ENCODE data around the gene BRD7. TPM values are rescaled to one million over a fixed set of nuclear protein-coding genes. Genes with fewer than 3 reads are reported as not detected.

BRD7 gene
- total RNA-seq, 1 experiment from 2014 or later = 122 TPM

GRCh38 chr16:50318796-50319578, 49.8 kb downstream of the BRD7 start (continued):
- no peak for TF ChIP-seq ZNF232 (CRISPR knock-in tag; IDR thresholded peaks at IDR 0.05)
- TF ChIP-seq AR (CRISPR knock-in tag; IDR thresholded peaks at IDR 0.05) = no peak
- TF ChIP-seq CREB1 (CRISPR knock-in tag; IDR thresholded peaks at IDR 0.05) = no peak
- no peak for TF ChIP-seq FOXJ3 (CRISPR knock-in tag; IDR thresholded peaks at IDR 0.05; ENCODE audit: borderline replicate concordance)
- TF ChIP-seq, protein P1, sequence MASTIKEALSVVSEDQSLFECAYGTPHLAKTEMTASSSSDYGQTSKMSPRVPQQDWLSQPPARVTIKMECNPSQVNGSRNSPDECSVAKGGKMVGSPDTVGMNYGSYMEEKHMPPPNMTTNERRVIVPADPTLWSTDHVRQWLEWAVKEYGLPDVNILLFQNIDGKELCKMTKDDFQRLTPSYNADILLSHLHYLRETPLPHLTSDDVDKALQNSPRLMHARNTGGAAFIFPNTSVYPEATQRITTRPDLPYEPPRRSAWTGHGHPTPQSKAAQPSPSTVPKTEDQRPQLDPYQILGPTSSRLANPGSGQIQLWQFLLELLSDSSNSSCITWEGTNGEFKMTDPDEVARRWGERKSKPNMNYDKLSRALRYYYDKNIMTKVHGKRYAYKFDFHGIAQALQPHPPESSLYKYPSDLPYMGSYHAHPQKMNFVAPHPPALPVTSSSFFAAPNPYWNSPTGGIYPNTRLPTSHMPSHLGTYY (CRISPR knock-in tag; IDR thresholded peaks at IDR 0.05) = no peak
- TF ChIP-seq, protein P2, sequence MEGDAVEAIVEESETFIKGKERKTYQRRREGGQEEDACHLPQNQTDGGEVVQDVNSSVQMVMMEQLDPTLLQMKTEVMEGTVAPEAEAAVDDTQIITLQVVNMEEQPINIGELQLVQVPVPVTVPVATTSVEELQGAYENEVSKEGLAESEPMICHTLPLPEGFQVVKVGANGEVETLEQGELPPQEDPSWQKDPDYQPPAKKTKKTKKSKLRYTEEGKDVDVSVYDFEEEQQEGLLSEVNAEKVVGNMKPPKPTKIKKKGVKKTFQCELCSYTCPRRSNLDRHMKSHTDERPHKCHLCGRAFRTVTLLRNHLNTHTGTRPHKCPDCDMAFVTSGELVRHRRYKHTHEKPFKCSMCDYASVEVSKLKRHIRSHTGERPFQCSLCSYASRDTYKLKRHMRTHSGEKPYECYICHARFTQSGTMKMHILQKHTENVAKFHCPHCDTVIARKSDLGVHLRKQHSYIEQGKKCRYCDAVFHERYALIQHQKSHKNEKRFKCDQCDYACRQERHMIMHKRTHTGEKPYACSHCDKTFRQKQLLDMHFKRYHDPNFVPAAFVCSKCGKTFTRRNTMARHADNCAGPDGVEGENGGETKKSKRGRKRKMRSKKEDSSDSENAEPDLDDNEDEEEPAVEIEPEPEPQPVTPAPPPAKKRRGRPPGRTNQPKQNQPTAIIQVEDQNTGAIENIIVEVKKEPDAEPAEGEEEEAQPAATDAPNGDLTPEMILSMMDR (IDR thresholded peaks at IDR 0.05) = no peak
- TF ChIP-seq RORB (CRISPR knock-in tag; IDR thresholded peaks at IDR 0.05) = no peak
- TF ChIP-seq, protein P3, sequence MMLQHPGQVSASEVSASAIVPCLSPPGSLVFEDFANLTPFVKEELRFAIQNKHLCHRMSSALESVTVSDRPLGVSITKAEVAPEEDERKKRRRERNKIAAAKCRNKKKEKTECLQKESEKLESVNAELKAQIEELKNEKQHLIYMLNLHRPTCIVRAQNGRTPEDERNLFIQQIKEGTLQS (CRISPR knock-in tag; conservative IDR thresholded peaks at IDR 0.05) = no peak
- TF ChIP-seq, protein P4, sequence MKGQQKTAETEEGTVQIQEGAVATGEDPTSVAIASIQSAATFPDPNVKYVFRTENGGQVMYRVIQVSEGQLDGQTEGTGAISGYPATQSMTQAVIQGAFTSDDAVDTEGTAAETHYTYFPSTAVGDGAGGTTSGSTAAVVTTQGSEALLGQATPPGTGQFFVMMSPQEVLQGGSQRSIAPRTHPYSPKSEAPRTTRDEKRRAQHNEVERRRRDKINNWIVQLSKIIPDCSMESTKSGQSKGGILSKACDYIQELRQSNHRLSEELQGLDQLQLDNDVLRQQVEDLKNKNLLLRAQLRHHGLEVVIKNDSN (CRISPR knock-in tag; IDR thresholded peaks at IDR 0.05) = no peak

GRCh38 chr16:50316848-50317630, 51.7 kb downstream of the BRD7 start:
- ATAC-seq (no peak), DNase-seq (ENCODE audit: low spot score) (no peak)
- Mint-ChIP-seq H3K27me3 (ENCODE audit: low read depth) (no peaks in the 10 kb centered on the region), H3K36me3 (peaks cover 47% of the 10 kb centered on the region), H3K4me1 (no peaks in the 10 kb centered on the region), H3K27ac (no peak overlapping the region), H3K9me3 (no peaks in the 10 kb centered on the region), H3K4me3 (no peak overlapping the region)
- POLR2A ChIA-PET = interaction anchor here (0.6 kb wide), 1 partner anchor 154 kb away, joined by 4 read pairs; no protein-coding TSS in a partner anchor
- CTCF ChIA-PET = no interaction called here
- TF ChIP-seq CREB1 (CRISPR knock-in tag; IDR thresholded peaks at IDR 0.05) = no peak
- TF ChIP-seq, protein P3 (CRISPR knock-in tag; conservative IDR thresholded peaks at IDR 0.05) = no peak
- TF ChIP-seq E2F4 (CRISPR knock-in tag; IDR thresholded peaks at IDR 0.05; ENCODE audit: borderline replicate concordance, low read depth) = no peak
- no peak for TF ChIP-seq NFE2L1 (CRISPR knock-in tag; IDR thresholded peaks at IDR 0.05)
- TF ChIP-seq, protein P5, sequence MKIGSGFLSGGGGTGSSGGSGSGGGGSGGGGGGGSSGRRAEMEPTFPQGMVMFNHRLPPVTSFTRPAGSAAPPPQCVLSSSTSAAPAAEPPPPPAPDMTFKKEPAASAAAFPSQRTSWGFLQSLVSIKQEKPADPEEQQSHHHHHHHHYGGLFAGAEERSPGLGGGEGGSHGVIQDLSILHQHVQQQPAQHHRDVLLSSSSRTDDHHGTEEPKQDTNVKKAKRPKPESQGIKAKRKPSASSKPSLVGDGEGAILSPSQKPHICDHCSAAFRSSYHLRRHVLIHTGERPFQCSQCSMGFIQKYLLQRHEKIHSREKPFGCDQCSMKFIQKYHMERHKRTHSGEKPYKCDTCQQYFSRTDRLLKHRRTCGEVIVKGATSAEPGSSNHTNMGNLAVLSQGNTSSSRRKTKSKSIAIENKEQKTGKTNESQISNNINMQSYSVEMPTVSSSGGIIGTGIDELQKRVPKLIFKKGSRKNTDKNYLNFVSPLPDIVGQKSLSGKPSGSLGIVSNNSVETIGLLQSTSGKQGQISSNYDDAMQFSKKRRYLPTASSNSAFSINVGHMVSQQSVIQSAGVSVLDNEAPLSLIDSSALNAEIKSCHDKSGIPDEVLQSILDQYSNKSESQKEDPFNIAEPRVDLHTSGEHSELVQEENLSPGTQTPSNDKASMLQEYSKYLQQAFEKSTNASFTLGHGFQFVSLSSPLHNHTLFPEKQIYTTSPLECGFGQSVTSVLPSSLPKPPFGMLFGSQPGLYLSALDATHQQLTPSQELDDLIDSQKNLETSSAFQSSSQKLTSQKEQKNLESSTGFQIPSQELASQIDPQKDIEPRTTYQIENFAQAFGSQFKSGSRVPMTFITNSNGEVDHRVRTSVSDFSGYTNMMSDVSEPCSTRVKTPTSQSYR (CRISPR knock-in tag; IDR thresholded peaks at IDR 0.05) = no peak
- TF ChIP-seq AFF4 (CRISPR knock-in tag; IDR thresholded peaks at IDR 0.05; ENCODE audit: borderline replicate concordance) = no peak
- TF ChIP-seq KAT7 (CRISPR knock-in tag; IDR thresholded peaks at IDR 0.05; ENCODE audit: borderline replicate concordance) = no peak
